ENCODE measurements around the gene PCDHGA6. TPM values are rescaled to one million over a fixed set of nuclear protein-coding genes. Genes with fewer than 3 reads are reported as not detected.

PCDHGA6 gene
- total and polyA plus RNA-seq, 2 of the 8 experiments (the other 6 are each of a cell fraction or from before 2014, with no cell fraction given), result 1.4 to 2.0 TPM

DNA sequence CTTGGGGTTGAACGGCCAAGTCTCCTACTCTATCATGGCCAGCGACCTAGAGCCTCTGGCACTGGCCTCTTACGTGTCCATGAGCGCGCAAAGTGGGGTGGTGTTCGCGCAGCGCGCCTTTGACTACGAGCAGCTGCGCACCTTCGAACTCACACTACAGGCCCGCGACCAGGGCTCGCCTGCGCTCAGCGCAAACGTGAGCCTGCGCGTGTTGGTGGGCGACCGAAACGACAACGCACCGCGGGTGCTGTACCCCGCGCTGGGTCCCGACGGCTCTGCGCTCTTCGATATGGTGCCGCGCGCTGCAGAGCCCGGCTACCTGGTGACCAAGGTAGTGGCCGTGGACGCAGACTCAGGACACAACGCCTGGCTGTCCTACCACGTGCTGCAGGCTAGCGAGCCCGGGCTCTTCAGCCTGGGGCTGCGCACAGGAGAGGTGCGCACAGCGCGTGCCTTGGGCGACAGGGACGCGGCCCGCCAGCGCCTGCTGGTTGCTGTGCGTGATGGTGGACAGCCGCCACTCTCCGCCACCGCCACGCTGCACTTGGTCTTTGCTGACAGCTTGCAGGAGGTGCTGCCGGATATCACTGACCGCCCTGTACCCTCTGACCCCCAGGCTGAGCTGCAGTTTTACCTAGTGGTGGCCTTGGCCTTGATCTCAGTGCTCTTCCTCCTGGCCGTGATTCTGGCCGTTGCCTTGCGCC lies 26.0 kb downstream of the PCDHGA6 start:
- CTCF ChIA-PET (ENCODE audit: partially characterized antibody), result interaction anchor here (0.7 to 2.3 kb wide), 5 partner anchors 10 to 164 kb away, joined by 3 to 7 read pairs (median 4); partner anchors contain the start of genes PCDHGB4 and PCDHGB7
- Histone ChIP-seq H3K4ac (replicated peaks; ENCODE audit: insufficient read length, low read depth, low read length) (no peak overlapping the region), H2BK20ac (ENCODE audit: low read length) (no peak overlapping the region), H2AFZ (ENCODE audit: low read length) (no peak overlapping the region), H3K4me2 (ENCODE audit: insufficient read depth in 1 of 2, low read depth in 2 of 2, low read length in 2 of 2) (no peak overlapping the region), H3K79me1 (ENCODE audit: low read depth, low read length) (no peaks in the 10 kb centered on the region), H3K56ac (replicated peaks; ENCODE audit: insufficient read length, low read depth, low read length) (no peak overlapping the region), H3K4me3 (ENCODE audit: extremely low read depth in 1 of 4, insufficient read depth in 2 of 4, low read depth in 3 of 4, low read length in 4 of 4) (no peak overlapping the region), H3K9ac (replicated peaks in 1 of 4; ENCODE audit: extremely low read depth in 1 of 4, low read depth in 3 of 4, low read length in 3 of 4) (no peak overlapping the region), H3K14ac (ENCODE audit: insufficient read length) (no peak overlapping the region), H3K36me3 (ENCODE audit: control insufficient read depth in 2 of 4, insufficient read depth in 4 of 4, low read length in 3 of 4) (peaks cover 0 to 12% (median 0%) of the 10 kb centered on the region in 4 experiments; a peak in 1 of 8 replicates), H4K8ac (ENCODE audit: extremely low read depth, insufficient read depth, low read length) (no peak overlapping the region), H3K79me2 (ENCODE audit: control insufficient read depth in 1 of 2, insufficient read depth in 2 of 2, low read length in 2 of 2) (no peaks in the 10 kb centered on the region), H2BK120ac (replicated peaks; ENCODE audit: low read depth, low read length) (no peak overlapping the region), H3K4me1 (replicated peaks in 1 of 4; ENCODE audit: control insufficient read depth in 3 of 4, insufficient read depth in 4 of 4, low read length in 3 of 4) (no peaks in the 10 kb centered on the region), H2BK15ac (ENCODE audit: low read length) (no peak overlapping the region), H3K27ac (ENCODE audit: low read depth, low read length) (no peak overlapping the region), H3K23me2 (ENCODE audit: low read depth, low read length) (no peaks in the 10 kb centered on the region), H3K9me3 (ENCODE audit: insufficient read depth in 2 of 2, low read depth in 1 of 2, low read length in 1 of 2) (peaks cover 40 to 51% of the 10 kb centered on the region in 2 experiments), H3K18ac (ENCODE audit: extremely low read depth, low read length) (no peak overlapping the region), H2BK5ac (ENCODE audit: low read depth, low read length) (no peak overlapping the region), H4K5ac (ENCODE audit: insufficient read length, low read depth, low read length) (no peak overlapping the region), H4K20me1 (replicated peaks in 1 of 2; ENCODE audit: control insufficient read depth in 1 of 2, insufficient read depth in 2 of 2, low read length in 2 of 2) (no peaks in the 10 kb centered on the region), H3K27me3 (replicated peaks in 1 of 4; ENCODE audit: control insufficient read depth in 3 of 4, extremely low read depth in 1 of 4, insufficient read depth in 3 of 4, low read length in 3 of 4) (no peaks in the 10 kb centered on the region), H2BK12ac (ENCODE audit: low read depth, low read length) (no peak overlapping the region), H3K23ac (ENCODE audit: insufficient read length) (no peak overlapping the region), H4K91ac (replicated peaks; ENCODE audit: insufficient read length, low read length) (no peak overlapping the region), H2AK5ac (ENCODE audit: low read depth, low read length) (no peak overlapping the region)
- TF ChIP-seq SP1 (IDR thresholded peaks at IDR 0.05; ENCODE audit: low read depth, low read length) (no peak), CBX5 (IDR thresholded peaks at IDR 0.05; ENCODE audit: low read depth, low read length) (no peak), EP300 (IDR thresholded peaks at IDR 0.05; ENCODE audit: borderline replicate concordance in 1 of 2, low read depth in 2 of 2, low read length in 2 of 2) (no peak), PHF8 (conservative IDR thresholded peaks at IDR 0.05; ENCODE audit: low read depth, low read length) (no peak), TAF1 (IDR thresholded peaks at IDR 0.05; ENCODE audit: low read depth, low read length) (no peak), KDM4A (IDR thresholded peaks at IDR 0.05; ENCODE audit: low read depth, low read length, severe bottlenecking) (no peak), NANOG (IDR thresholded peaks at IDR 0.05; ENCODE audit: insufficient read depth, low read depth, low read length, poor library complexity, severe bottlenecking) (no peak), TCF12 (IDR thresholded peaks at IDR 0.05; ENCODE audit: low read depth, low read length) (no peak), CEBPB (IDR thresholded peaks at IDR 0.05; ENCODE audit: low read depth, low read length) (no peak), RBBP5 (IDR thresholded peaks at IDR 0.05; ENCODE audit: borderline replicate concordance, low read depth, low read length) (no peak)
- no peak for DNase-seq (ENCODE audit: low read depth in 1 of 2, low spot score in 2 of 2)
- FAIRE-seq, result no peak
- POLR2A ChIA-PET (ENCODE audit: partially characterized antibody), result no interaction called here
- 95% methylated on average over 55 of the region's 61 CpGs; no CpG with 5 or more reads in 1 of the 2 experiments for WGBS, 2 experiments (ENCODE audit: extremely low coverage in 1 of 2, insufficient coverage in 1 of 2, insufficient read length in 1 of 2, insufficient replicate concordance in 2 of 2, low coverage in 1 of 2, low lambda C conversion rate in 2 of 2, missing lambda C conversion rate in 1 of 2)

Data from H1 (cell line).